Activated naive CD4-positive, alpha-beta T cell treated with anti-CD3 and anti-CD28 coated beads, Interleukin-2, amount 50 U/mL, for 72 hours (primary cell): ENCODE measurements around the gene AIF1. TPM values are rescaled to one million over a fixed set of nuclear protein-coding genes. Genes with fewer than 3 reads are reported as not detected.

Experiments
- ATAC-seq, 2 donors: fragments of 150-1000 bp; cut with Tn5 transposase; 2 replicates each; pipeline ENCODE4 v1.10.0; 2021; ENCODE audit warnings: mild to moderate bottlenecking in 2 of 2, moderate library complexity in 2 of 2
- DNase-seq, 2 donors: peaks; one replicate each; pipeline ENCODE4 v3.0.0; 2021 to 2022; ENCODE audit warnings: low spot score in 2 of 2
- H3K27ac Mint-ChIP-seq, 2 donors: one replicate each; pipeline ENCODE4 v1.8.0; 2022; ENCODE audit warnings: mild to moderate bottlenecking in 2 of 2, mixed read lengths in 2 of 2
- H3K36me3 Mint-ChIP-seq, 2 donors: one replicate each; pipeline ENCODE4 v1.8.0; 2022; ENCODE audit warnings: mixed read lengths in 2 of 2
- H3K9me3 Mint-ChIP-seq, 2 donors: one replicate each; pipeline ENCODE4 v1.8.0; 2022; ENCODE audit warnings: mixed read lengths in 2 of 2
- total RNA-seq, 2 donors: library from RNA; stranded (reverse); gene quantifications; one replicate each; pipeline ENCODE4 v1.2.3, GENCODE V29; 2022

The AIF1 gene
- total RNA-seq, 2 donors from 2014 or later, result 43.9 to 117 TPM

GRCh38 chr6:31662124-31662723 is 47.2 kb downstream of the AIF1 start:
- H3K9me3 Mint-ChIP-seq, result no peaks in the 10 kb centered on the region
- no peak for DNase-seq
- no peak for ATAC-seq
- H3K27ac Mint-ChIP-seq, result peak overlapping the region; percentile 20 to 92
- peaks cover 55 to 56% of the 10 kb centered on the region in 2 donors for H3K36me3 Mint-ChIP-seq

GRCh38 chr6:31663126-31663960 is 48.3 kb downstream of the AIF1 start:
- peaks cover 60 to 65% of the 10 kb centered on the region in 2 donors for H3K36me3 Mint-ChIP-seq
- H3K27ac Mint-ChIP-seq, result peak overlapping the region; percentile 94 to 99
- no peaks in the 10 kb centered on the region for H3K9me3 Mint-ChIP-seq
- DNase-seq (no peak), ATAC-seq (no peak)

GRCh38 chr6:31663961-31664789 is 49.1 kb downstream of the AIF1 start:
- ATAC-seq, result no peak

GRCh38 chr6:31664790-31665500 is 49.9 kb downstream of the AIF1 start, which contains the start of gene GPANK1:
Gene GPANK1, minus strand, starts transcription at chr6:31664997. Its CDS starts 519 bp downstream, at chr6:31664478.
- H3K9me3 Mint-ChIP-seq, result no peaks in the 10 kb centered on the region
- DNase-seq (peak; percentile 81 to 85), ATAC-seq (peak; percentile 30 to 46)
- H3K27ac Mint-ChIP-seq, result peak within 1 kb of the TSS; percentile 94 to 99
- peaks cover 48 to 56% of the 10 kb centered on the region in 2 donors for H3K36me3 Mint-ChIP-seq

More at GRCh38 chr6:31663961-31664789, 49.1 kb downstream of the AIF1 start:
- no peak for DNase-seq
- Mint-ChIP-seq H3K27ac (peak overlapping the region; percentile 94 to 99), H3K9me3 (no peaks in the 10 kb centered on the region), H3K36me3 (peaks cover 55 to 64% of the 10 kb centered on the region in 2 donors)

- Mint-ChIP-seq H3K36me3 (peaks cover 45 to 52% of the 10 kb centered on the region in 2 donors), H3K27ac (peak within 1 kb of the TSS; percentile 94 to 99), H3K9me3 (no peaks in the 10 kb centered on the region)
- peak; percentile 87 to 91 for ATAC-seq
- peak; percentile 95 to 97 for DNase-seq
These were observed 50.7 kb downstream of the AIF1 start, which contains the start of gene CSNK2B for GRCh38 chr6:31665501-31666336. Gene CSNK2B, plus strand, starts transcription at chr6:31666080. Its CDS starts 752 bp downstream, at chr6:31666832.

GRCh38 chr6:31666337-31666965 is 51.4 kb downstream of the AIF1 start:
- peaks cover 50 to 52% of the 10 kb centered on the region in 2 donors for H3K36me3 Mint-ChIP-seq
- ATAC-seq (no peak), DNase-seq (no peak)
- no peaks in the 10 kb centered on the region for H3K9me3 Mint-ChIP-seq
- peak overlapping the region; percentile 94 to 99 for H3K27ac Mint-ChIP-seq

Other genes with a start within 250 kb of the AIF1 start
- gene MICA, start 211.6 kb upstream of the AIF1 start, total RNA-seq, result 10 to 100 TPM; 11.0 to 24.2 TPM
- 10 to 100 TPM; 20.3 to 35.2 TPM for gene MICB, start 117.1 kb upstream of the AIF1 start, total RNA-seq
- gene MCCD1, start 86.3 kb upstream of the AIF1 start, total RNA-seq, result not detected
- 100 to 1,000 TPM; 569 to 658 TPM for gene DDX39B, start 73.2 kb upstream of the AIF1 start, total RNA-seq
- gene ATP6V1G2, start 68.6 kb upstream of the AIF1 start, total RNA-seq, result 1 to 10 TPM; 4.1 to 7.4 TPM
- 10 to 100 TPM; 19.4 to 39.7 TPM for gene NFKBIL1, start 67.6 kb upstream of the AIF1 start, total RNA-seq
- 1,000 to 10,000 TPM in 1 of 2 donors, 100 to 1,000 TPM in 1; 266 to 1,366 TPM for gene LTA, start 42.9 kb upstream of the AIF1 start, total RNA-seq
- gene TNF, start 39.7 kb upstream of the AIF1 start, total RNA-seq, result 100 to 1,000 TPM in 1 of 2 donors, 10 to 100 TPM in 1; 52.0 to 250 TPM
- 100 to 1,000 TPM in 1 of 2 donors, 10 to 100 TPM in 1; 89.3 to 294 TPM for gene LTB, start 32.8 kb upstream of the AIF1 start, total RNA-seq
- gene LST1, start 29.0 kb upstream of the AIF1 start, total RNA-seq, result 10 to 100 TPM; 18.2 to 21.6 TPM
- 10 to 100 TPM; 12.7 to 17.2 TPM for gene NCR3, start 22.2 kb upstream of the AIF1 start, total RNA-seq
- gene PRRC2A, start 5.5 kb downstream of the AIF1 start, total RNA-seq, result 100 to 1,000 TPM; 253 to 336 TPM
- gene BAG6, start 37.4 kb downstream of the AIF1 start, total RNA-seq, result 100 to 1,000 TPM; 286 to 303 TPM
- gene APOM, start 40.7 kb downstream of the AIF1 start, total RNA-seq, result 1 to 10 TPM; 2.6 to 2.7 TPM
- gene C6orf47, start 45.5 kb downstream of the AIF1 start, total RNA-seq, result 10 to 100 TPM; 15.0 to 16.4 TPM
- 10 to 100 TPM; 36.2 to 39.0 TPM for gene GPANK1, start 49.8 kb downstream of the AIF1 start, total RNA-seq
- 100 to 1,000 TPM; 242 to 251 TPM for gene CSNK2B, start 50.8 kb downstream of the AIF1 start, total RNA-seq
- 10 to 100 TPM; 23.4 to 26.5 TPM for gene LY6G5B, start 54.7 kb downstream of the AIF1 start, total RNA-seq
- gene LY6G5C, start 65.8 kb downstream of the AIF1 start, total RNA-seq, result 1 to 10 TPM; 1.8 to 4.1 TPM
- 10 to 100 TPM; 33.1 to 46.8 TPM for gene ABHD16A, start 88.1 kb downstream of the AIF1 start, total RNA-seq
- not detected for gene LY6G6F, start 91.6 kb downstream of the AIF1 start, total RNA-seq
- not detected for gene LY6G6D, start 100.1 kb downstream of the AIF1 start, total RNA-seq
- not detected for gene LY6G6C, start 106.5 kb downstream of the AIF1 start, total RNA-seq
- gene MPIG6B, start 108.1 kb downstream of the AIF1 start, total RNA-seq, result not detected
- 10 to 100 TPM in 1 of 2 donors, 1 to 10 TPM in 1; 6.7 to 42.6 TPM for gene DDAH2, start 114.1 kb downstream of the AIF1 start, total RNA-seq
- 100 to 1,000 TPM; 440 to 455 TPM for gene CLIC1, start 121.3 kb downstream of the AIF1 start, total RNA-seq
- gene MSH5, start 124.8 kb downstream of the AIF1 start, total RNA-seq, result 100 to 1,000 TPM; 116 to 158 TPM
- gene SAPCD1, start 147.4 kb downstream of the AIF1 start, total RNA-seq, result 10 to 100 TPM; 13.3 to 21.3 TPM
- gene VWA7, start 162.1 kb downstream of the AIF1 start, total RNA-seq, result 1 to 10 TPM in 1 of 2 donors, under 1 TPM in 1; 0.68 to 2.6 TPM
- 100 to 1,000 TPM in 1 of 2 donors, 10 to 100 TPM in 1; 57.7 to 127 TPM for gene VARS1, start 180.5 kb downstream of the AIF1 start, total RNA-seq
- 100 to 1,000 TPM; 150 to 173 TPM for gene LSM2, start 191.7 kb downstream of the AIF1 start, total RNA-seq
- gene HSPA1L, start 200.0 kb downstream of the AIF1 start, total RNA-seq, result 1 to 10 TPM; 2.3 to 2.8 TPM
- 10 to 100 TPM; 55.1 to 79.8 TPM for gene HSPA1A, start 200.3 kb downstream of the AIF1 start, total RNA-seq
- 100 to 1,000 TPM in 1 of 2 donors, 10 to 100 TPM in 1; 53.8 to 171 TPM for gene HSPA1B, start 212.5 kb downstream of the AIF1 start, total RNA-seq
- 10 to 100 TPM; 18.6 to 48.8 TPM for gene NEU1, start 247.6 kb downstream of the AIF1 start, total RNA-seq